Neuron (in vitro differentiated cells): ENCODE measurements around the gene TNC.

Source experiments
- H2AFZ ChIP-seq: one replicate; pipeline ENCODE4 v1.6.1; 2013; ENCODE audit warnings: low read depth, mild to moderate bottlenecking, inconsistent platforms, low read length, moderate library complexity
- H3K27me3 ChIP-seq: one replicate; pipeline ENCODE4 v1.6.1; 2013; ENCODE audit warnings: low read length; ENCODE audit not compliant: insufficient read depth
- H3K36me3 ChIP-seq: one replicate; pipeline ENCODE4 v1.6.1; 2013; ENCODE audit warnings: low read length; ENCODE audit not compliant: insufficient read depth
- H3K4me1 ChIP-seq: one replicate; pipeline ENCODE4 v1.6.1; 2013; ENCODE audit warnings: low read length; ENCODE audit not compliant: insufficient read depth
- H3K4me3 ChIP-seq: 2 replicates; pipeline ENCODE4 v1.5.1; 2013; ENCODE audit warnings: mild to moderate bottlenecking, low read length, moderate library complexity
- H3K9me3 ChIP-seq: one replicate; pipeline ENCODE4 v1.6.1; 2013; ENCODE audit warnings: low read length

Gene TNC

GRCh38 chr9:115117999-115118878 lies at the start of gene TNC:
Gene TNC (minus strand): TSS chr9:115118157. CDS start chr9:115091018, 27,139 bp downstream.
- Histone ChIP-seq H3K4me3 (peak within 1 kb of the TSS; percentile 44), H3K9me3 (no peaks in the 10 kb centered on the region), H3K27me3 (no peaks in the 10 kb centered on the region), H3K4me1 (peaks cover 14% of the 10 kb centered on the region), H2AFZ (peak within 1 kb of the TSS; percentile 66), H3K36me3 (no peaks in the 10 kb centered on the region)

- no peak overlapping the region for H3K4me3 ChIP-seq
- H3K36me3 ChIP-seq: no peaks in the 10 kb centered on the region
- H2AFZ ChIP-seq: no peak overlapping the region
- H3K9me3 ChIP-seq: no peaks in the 10 kb centered on the region
- H3K4me1 ChIP-seq: no peaks in the 10 kb centered on the region
- H3K27me3 ChIP-seq: no peaks in the 10 kb centered on the region
Measured at GRCh38 chr9:115167175-115167574, 49.2 kb upstream of the TNC start.

GRCh38 chr9:115165233-115165632 lies 47.3 kb upstream of the TNC start:
- Histone ChIP-seq H3K9me3 (no peaks in the 10 kb centered on the region), H3K36me3 (no peaks in the 10 kb centered on the region), H3K27me3 (no peaks in the 10 kb centered on the region), H3K4me3 (no peak overlapping the region), H3K4me1 (no peaks in the 10 kb centered on the region), H2AFZ (no peak overlapping the region)

- H3K36me3 ChIP-seq: no peaks in the 10 kb centered on the region
- no peak overlapping the region for H2AFZ ChIP-seq
- H3K4me1 ChIP-seq: no peaks in the 10 kb centered on the region
- no peaks in the 10 kb centered on the region for H3K27me3 ChIP-seq
- H3K9me3 ChIP-seq: no peaks in the 10 kb centered on the region
- no peak overlapping the region for H3K4me3 ChIP-seq
Measured at GRCh38 chr9:115164511-115164974, 46.6 kb upstream of the TNC start.

- no peak overlapping the region for H2AFZ ChIP-seq
- no peaks in the 10 kb centered on the region for H3K4me1 ChIP-seq
- H3K27me3 ChIP-seq: no peaks in the 10 kb centered on the region
- no peak overlapping the region for H3K4me3 ChIP-seq
- H3K36me3 ChIP-seq: no peaks in the 10 kb centered on the region
- H3K9me3 ChIP-seq: no peaks in the 10 kb centered on the region
Measured at GRCh38 chr9:115162946-115163345, 45.0 kb upstream of the TNC start.

GRCh38 chr9:115161446-115161845 lies 43.5 kb upstream of the TNC start:
- Histone ChIP-seq H3K4me3 (no peak overlapping the region), H3K9me3 (no peaks in the 10 kb centered on the region), H2AFZ (no peak overlapping the region), H3K27me3 (no peaks in the 10 kb centered on the region), H3K4me1 (no peaks in the 10 kb centered on the region), H3K36me3 (no peaks in the 10 kb centered on the region)

GRCh38 chr9:115158661-115159481 lies 40.9 kb upstream of the TNC start:
- no peaks in the 10 kb centered on the region for H3K27me3 ChIP-seq
- no peaks in the 10 kb centered on the region for H3K9me3 ChIP-seq
- H3K4me1 ChIP-seq: no peaks in the 10 kb centered on the region
- no peak overlapping the region for H3K4me3 ChIP-seq
- H2AFZ ChIP-seq: no peak overlapping the region
- no peaks in the 10 kb centered on the region for H3K36me3 ChIP-seq

GRCh38 chr9:115157245-115157674 lies 39.3 kb upstream of the TNC start:
- H2AFZ ChIP-seq: no peak overlapping the region
- no peaks in the 10 kb centered on the region for H3K27me3 ChIP-seq
- no peaks in the 10 kb centered on the region for H3K36me3 ChIP-seq
- H3K4me1 ChIP-seq: no peaks in the 10 kb centered on the region
- no peaks in the 10 kb centered on the region for H3K9me3 ChIP-seq
- no peak overlapping the region for H3K4me3 ChIP-seq

- Histone ChIP-seq H3K4me3 (no peak overlapping the region), H3K36me3 (no peaks in the 10 kb centered on the region), H2AFZ (no peak overlapping the region), H3K27me3 (no peaks in the 10 kb centered on the region), H3K9me3 (no peaks in the 10 kb centered on the region), H3K4me1 (no peaks in the 10 kb centered on the region)
Measured at GRCh38 chr9:115155037-115155436, 37.1 kb upstream of the TNC start.

- no peaks in the 10 kb centered on the region for H3K36me3 ChIP-seq
- H3K9me3 ChIP-seq: no peaks in the 10 kb centered on the region
- H3K27me3 ChIP-seq: no peaks in the 10 kb centered on the region
- no peak overlapping the region for H3K4me3 ChIP-seq
- no peak overlapping the region for H2AFZ ChIP-seq
- H3K4me1 ChIP-seq: no peaks in the 10 kb centered on the region
Measured at GRCh38 chr9:115154617-115155016, 36.7 kb upstream of the TNC start.

- Histone ChIP-seq H3K4me1 (no peaks in the 10 kb centered on the region), H2AFZ (no peak overlapping the region), H3K36me3 (no peaks in the 10 kb centered on the region), H3K9me3 (no peaks in the 10 kb centered on the region), H3K4me3 (no peak overlapping the region), H3K27me3 (no peaks in the 10 kb centered on the region)
Measured at GRCh38 chr9:115152281-115152820, 34.4 kb upstream of the TNC start.

GRCh38 chr9:115148721-115149120 lies 30.8 kb upstream of the TNC start:
- no peak overlapping the region for H2AFZ ChIP-seq
- H3K4me1 ChIP-seq: no peaks in the 10 kb centered on the region
- no peaks in the 10 kb centered on the region for H3K27me3 ChIP-seq
- no peak overlapping the region for H3K4me3 ChIP-seq
- no peaks in the 10 kb centered on the region for H3K36me3 ChIP-seq
- H3K9me3 ChIP-seq: no peaks in the 10 kb centered on the region

- Histone ChIP-seq H3K36me3 (no peaks in the 10 kb centered on the region), H3K27me3 (no peaks in the 10 kb centered on the region), H3K9me3 (no peaks in the 10 kb centered on the region), H3K4me1 (no peaks in the 10 kb centered on the region), H3K4me3 (no peak overlapping the region), H2AFZ (no peak overlapping the region)
Measured at GRCh38 chr9:115146581-115147021, 28.6 kb upstream of the TNC start.
